A673 (cell line): ENCODE data around the gene KAT8. TPM values are rescaled to one million over a fixed set of nuclear protein-coding genes. Genes with fewer than 3 reads are reported as not detected.
"Not testable (repeated sequence)": the region's sequence is repeated elsewhere in the genome, so short reads cannot be mapped to it uniquely, and the experiment has no call there.

Experiments used
- BruUV-seq: library from RNA; stranded (reverse); fragments of 400-500 nt; replicated peaks from 2 replicates; lab custom pipeline; 2021; lab: Mats Ljungman, UMichigan
- CTCF ChIA-PET: fragments of 300-600 bp; sonication (Branson Sonifier 250); formaldehyde crosslinking; loops from one replicate; lab custom pipeline; 2022; ENCODE audit warnings: antibody characterized with exemption; lab: Charles Lee
- POLR2A ChIA-PET: fragments of 300-600 bp; sonication (Branson Sonifier 250); formaldehyde crosslinking; loops from one replicate; lab custom pipeline; 2022; ENCODE audit warnings: antibody characterized with exemption; ENCODE audit not compliant: low non-redundant PET; lab: Charles Lee
- DNase-seq: peaks from one replicate; pipeline ENCODE4 v3.0.0-alpha.2; 2015; ENCODE audit warnings: low spot score
- H3K27ac ChIP-seq: fragments of 200-600 bp; sonication (generic); 2 replicates; pipeline ENCODE4 v1.5.1; 2016; ENCODE audit warnings: mixed run types, low read depth, mild to moderate bottlenecking, mixed read lengths, antibody characterized with exemption, low read length; ENCODE audit not compliant: poor library complexity, severe bottlenecking
- H3K27me3 ChIP-seq: fragments of 200-600 bp; sonication (generic); replicated peaks from 2 replicates; pipeline ENCODE4 v1.6.1; 2017; ENCODE audit warnings: mixed run types, low read depth, mild to moderate bottlenecking, mixed read lengths, antibody characterized with exemption, low read length; ENCODE audit not compliant: insufficient read depth, poor library complexity
- H3K36me3 ChIP-seq: fragments of 200-600 bp; sonication (generic); 2 replicates; pipeline ENCODE4 v1.6.1; 2016; ENCODE audit warnings: mixed run types, mild to moderate bottlenecking, mixed read lengths, antibody characterized with exemption, low read length; ENCODE audit not compliant: insufficient read depth, poor library complexity, severe bottlenecking
- H3K4me1 ChIP-seq: fragments of 200-600 bp; sonication (generic); 2 replicates; pipeline ENCODE4 v1.6.1; 2017; ENCODE audit warnings: mixed run types, mild to moderate bottlenecking, mixed read lengths, antibody characterized with exemption, low read length; ENCODE audit not compliant: insufficient read depth, poor library complexity, severe bottlenecking
- H3K4me3 ChIP-seq: fragments of 200-600 bp; sonication (generic); 2 replicates; pipeline ENCODE4 v1.5.1; 2016; ENCODE audit warnings: low read depth, mixed run types, mild to moderate bottlenecking, mixed read lengths, low read length; ENCODE audit not compliant: poor library complexity, severe bottlenecking
- H3K9me3 ChIP-seq: fragments of 200-600 bp; sonication (generic); 2 replicates; pipeline ENCODE4 v1.6.1; 2016; ENCODE audit warnings: mixed run types, low read depth, mild to moderate bottlenecking, mixed read lengths, antibody characterized with exemption, low read length; ENCODE audit not compliant: poor library complexity, severe bottlenecking
- CTCF ChIP-seq: fragments of 300-800, 200-600 bp; sonication (generic); conservative IDR thresholded peaks from 2 replicates; pipeline ENCODE4 v1.5.1; 2017; ENCODE audit warnings: low read depth, mild to moderate bottlenecking, antibody characterized with exemption, low read length, moderate library complexity, mixed read lengths
- EZH2 ChIP-seq: fragments of 200-600 bp; sonication (generic); IDR thresholded peaks from 2 replicates; pipeline ENCODE4 v1.6.1; 2017; ENCODE audit warnings: borderline replicate concordance, low read depth, mild to moderate bottlenecking, mixed read lengths, antibody characterized with exemption, low read length; ENCODE audit not compliant: poor library complexity, severe bottlenecking
- intact Hi-C: fragments of 100-400 bp; cut with micrococcal nuclease; formaldehyde crosslinking; loops from one replicate; pipeline ENCODE4 v1.10.0; 2022; ENCODE audit not compliant: unreplicated experiment
- total RNA-seq: library from RNA; stranded (reverse); gene quantifications from 2 replicates; pipeline ENCODE4 v1.2.3, GENCODE V29; 2021

The KAT8 gene
- total RNA-seq, 1 experiment from 2014 or later: 65.4 TPM

DNA sequence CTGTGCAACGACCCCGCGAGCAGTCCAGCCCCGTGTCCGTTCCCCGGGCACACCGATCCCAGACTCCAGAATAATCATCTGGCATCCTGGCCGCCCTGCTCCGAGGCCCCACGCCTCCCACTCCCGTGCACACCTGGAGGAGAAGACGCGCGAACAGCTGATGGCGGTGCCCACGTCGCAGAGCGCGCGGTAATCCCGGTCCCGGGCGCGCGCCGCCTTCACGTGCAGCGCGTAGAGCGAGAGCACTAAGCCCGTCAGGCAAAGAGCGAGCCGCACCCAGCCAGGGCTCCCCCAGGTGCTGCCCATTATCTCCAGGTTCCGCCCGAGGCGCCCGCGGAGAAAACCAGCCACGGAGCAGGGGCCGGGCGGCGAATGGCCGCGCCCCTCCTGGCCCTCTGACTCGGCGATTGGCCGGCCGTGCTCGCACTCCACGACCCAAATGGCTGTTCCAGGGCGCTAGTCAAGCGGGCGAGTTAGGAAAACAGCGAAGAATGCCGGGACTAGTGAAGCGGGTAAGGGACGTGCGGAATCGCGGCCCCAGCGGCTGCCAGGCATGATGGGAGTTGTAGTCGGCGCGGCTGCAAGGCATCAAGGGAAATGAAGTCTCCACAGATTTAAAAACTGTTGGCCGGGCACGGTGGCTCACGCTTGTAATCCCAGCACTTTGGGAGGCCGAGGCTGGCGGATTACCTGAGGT is 22.9 kb upstream of the KAT8 start, which contains the start of gene VKORC1:
Gene VKORC1 (minus strand): TSS at position 374 of the 697 bp plus-strand sequence. CDS start 68 bp downstream, at position 306.
- peaks cover 3% of the 10 kb centered on the region for H3K4me1 ChIP-seq
- H3K27me3 ChIP-seq: no peaks in the 10 kb centered on the region
- peaks cover 4% of the 10 kb centered on the region for H3K36me3 ChIP-seq
- ChIA-PET POLR2A (no interaction called here), CTCF (no interaction called here)
- TF ChIP-seq CTCF: no peak
- no peaks in the 10 kb centered on the region for H3K9me3 ChIP-seq
- peak within 1 kb of the TSS; percentile 73 for H3K4me3 ChIP-seq
- intact Hi-C loops: loop anchor here (1.0 to 10.0 kb wide), 2 partner anchors 20 to 140 kb away; partner anchors contain the start of genes SETD1A, ZNF646 and ZNF668
- peak; percentile 98 for DNase-seq
- no TSS peak for BruUV-seq
- H3K27ac ChIP-seq: peak within 1 kb of the TSS; percentile 79

- Histone ChIP-seq H3K9me3 (no peaks in the 10 kb centered on the region), H3K36me3 (no peaks in the 10 kb centered on the region), H3K27ac (no peak overlapping the region), H3K4me1 (no peaks in the 10 kb centered on the region), H3K4me3 (no peak overlapping the region), H3K27me3 (no peaks in the 10 kb centered on the region)
- no TSS peak for BruUV-seq
- no peak for DNase-seq
- ChIA-PET CTCF (no interaction called here), POLR2A (no interaction called here)
- TF ChIP-seq CTCF: no peak
- no peak for TF ChIP-seq EZH2
- intact Hi-C loops: loop anchor here (10.0 kb wide), 1 partner anchor 145 kb away; the partner anchor contains the start of gene SETD1A
Observed at GRCh38 chr16:31099860-31100638, 17.4 kb upstream of the KAT8 start.

GRCh38 chr16:31100876-31101641 is 16.4 kb upstream of the KAT8 start:
- BruUV-seq, intact Hi-C loops, H3K9me3 ChIP-seq, H3K27ac ChIP-seq, POLR2A ChIA-PET, H3K4me3 ChIP-seq, H3K27me3 ChIP-seq, H3K4me1 ChIP-seq, CTCF ChIA-PET, H3K36me3 ChIP-seq, DNase-seq: not testable (repeated sequence)
